Measurements from ENCODE around the gene MFSD12.

- TF ChIP-seq CTCF (IDR thresholded peaks at IDR 0.05; ENCODE audit: insufficient read depth, low read length, poor library complexity, severe bottlenecking), result no peak
- no peak for TF ChIP-seq EZH2phosphoT487 (conservative IDR thresholded peaks at IDR 0.05; ENCODE audit: low read length)
Measured at GRCh38 chr19:3524904-3525451, 32.4 kb downstream of the MFSD12 start.
